Osteocyte (in vitro differentiated cells): Measurements from ENCODE around the gene P3H4. TPM values are rescaled to one million over a fixed set of nuclear protein-coding genes. Genes with fewer than 3 reads are reported as not detected.
"Not testable (repeated sequence)": the region's sequence is repeated elsewhere in the genome, so short reads cannot be mapped to it uniquely, and the experiment has no call there.

Experiments
- DNase-seq: peaks from one replicate; pipeline ENCODE4 v3.0.0; 2021; ENCODE audit warnings: mixed read lengths; ENCODE audit not compliant: unreplicated experiment; ENCODE audit errors: extremely low spot score
- H3K27ac Mint-ChIP-seq: one replicate; pipeline ENCODE4 v1.8.0; 2021; ENCODE audit warnings: mild to moderate bottlenecking, mixed read lengths; ENCODE audit not compliant: unreplicated experiment
- H3K27me3 Mint-ChIP-seq: one replicate; pipeline ENCODE4 v1.8.0; 2021; ENCODE audit warnings: mixed read lengths; ENCODE audit not compliant: unreplicated experiment
- H3K36me3 Mint-ChIP-seq: one replicate; pipeline ENCODE4 v1.8.0; 2021; ENCODE audit warnings: mixed read lengths; ENCODE audit not compliant: unreplicated experiment
- H3K4me1 Mint-ChIP-seq: one replicate; pipeline ENCODE4 v1.8.0; 2021; ENCODE audit warnings: mixed read lengths; ENCODE audit not compliant: unreplicated experiment
- H3K4me3 Mint-ChIP-seq: one replicate; pipeline ENCODE4 v1.8.0; 2021; ENCODE audit warnings: mild to moderate bottlenecking, moderate library complexity, mixed read lengths; ENCODE audit not compliant: unreplicated experiment
- H3K9me3 Mint-ChIP-seq: one replicate; pipeline ENCODE4 v1.8.0; 2021; ENCODE audit warnings: mixed read lengths; ENCODE audit not compliant: unreplicated experiment
- CTCF ChIP-seq: fragments of 200-600 bp; sonication (generic); IDR thresholded peaks from 2 replicates; pipeline ENCODE4 v1.5.0; 2021; ENCODE audit warnings: antibody characterized with exemption, mild to moderate bottlenecking, moderate library complexity
- total RNA-seq: library from RNA; stranded (reverse); gene quantifications from 2 replicates; pipeline ENCODE4 v1.2.1, GENCODE V29; 2021

Gene P3H4
- total RNA-seq, 1 donor from 2014 or later = 67.8 TPM

DNA sequence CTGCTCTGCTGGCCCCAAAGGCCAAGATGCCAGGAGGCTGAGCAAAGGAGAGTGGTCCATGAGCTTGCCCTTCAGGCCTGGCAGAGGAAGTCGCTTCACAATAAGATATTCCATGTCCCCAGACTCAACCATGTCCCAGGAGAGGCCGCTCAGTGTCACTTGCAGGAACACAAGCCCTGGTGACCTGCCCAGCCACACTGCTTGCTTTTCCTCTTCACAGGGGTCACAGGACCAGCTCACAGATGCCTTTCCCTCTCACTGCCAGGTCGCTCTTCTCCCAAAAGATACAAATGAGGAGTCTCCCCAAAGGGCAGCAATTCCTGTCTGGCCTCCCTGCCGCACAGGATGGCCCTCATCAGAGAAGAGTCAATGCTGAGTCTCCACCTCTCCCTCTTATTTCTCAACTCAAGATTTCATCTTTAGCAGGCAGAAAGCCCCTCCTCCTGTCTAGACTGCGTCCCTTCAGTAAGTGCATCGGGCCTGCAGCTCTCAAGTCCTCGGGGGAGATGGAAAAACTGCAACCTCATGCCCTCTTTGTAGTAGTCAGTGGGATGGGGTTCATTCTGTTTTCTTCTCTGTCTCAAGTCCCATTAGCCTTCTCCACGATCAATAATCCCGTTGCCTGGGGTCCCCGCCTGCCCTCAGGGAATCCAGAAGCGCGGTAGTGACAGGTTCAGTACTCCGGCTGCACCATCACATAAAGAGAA, 30.2 kb downstream of the P3H4 start:
- H3K4me3 Mint-ChIP-seq = no peak overlapping the region
- no peaks in the 10 kb centered on the region for H3K36me3 Mint-ChIP-seq
- H3K9me3 Mint-ChIP-seq = no peaks in the 10 kb centered on the region
- no peak for DNase-seq
- no peak for TF ChIP-seq CTCF
- H3K27me3 Mint-ChIP-seq = no peaks in the 10 kb centered on the region
- H3K4me1 Mint-ChIP-seq = peaks cover 60% of the 10 kb centered on the region
- no peak overlapping the region for H3K27ac Mint-ChIP-seq

- DNase-seq = no peak
- Mint-ChIP-seq H3K27me3 (no peaks in the 10 kb centered on the region), H3K9me3 (no peaks in the 10 kb centered on the region), H3K4me3 (no peak overlapping the region), H3K36me3 (peaks cover 3% of the 10 kb centered on the region), H3K4me1 (peaks cover 70% of the 10 kb centered on the region), H3K27ac (no peak overlapping the region)
- TF ChIP-seq CTCF = no peak
Observed at GRCh38 chr17:41779954-41780353, 31.8 kb downstream of the P3H4 start.

GRCh38 chr17:41777574-41778188, 34.1 kb downstream of the P3H4 start:
- TF ChIP-seq CTCF = no peak
- Mint-ChIP-seq H3K36me3 (peaks cover 4% of the 10 kb centered on the region), H3K4me3 (no peak overlapping the region), H3K27ac (peak overlapping the region; percentile 93), H3K27me3 (no peaks in the 10 kb centered on the region), H3K4me1 (peaks cover 76% of the 10 kb centered on the region), H3K9me3 (no peaks in the 10 kb centered on the region)
- peak; percentile 92 for DNase-seq

GRCh38 chr17:41777157-41777573, 34.6 kb downstream of the P3H4 start:
- H3K27me3 Mint-ChIP-seq = no peaks in the 10 kb centered on the region
- peak overlapping the region; percentile 93 for H3K27ac Mint-ChIP-seq
- peaks cover 4% of the 10 kb centered on the region for H3K36me3 Mint-ChIP-seq
- peak; percentile 38 for TF ChIP-seq CTCF
- H3K4me1 Mint-ChIP-seq = peaks cover 73% of the 10 kb centered on the region
- H3K4me3 Mint-ChIP-seq = no peak overlapping the region
- no peak for DNase-seq
- no peaks in the 10 kb centered on the region for H3K9me3 Mint-ChIP-seq

DNA sequence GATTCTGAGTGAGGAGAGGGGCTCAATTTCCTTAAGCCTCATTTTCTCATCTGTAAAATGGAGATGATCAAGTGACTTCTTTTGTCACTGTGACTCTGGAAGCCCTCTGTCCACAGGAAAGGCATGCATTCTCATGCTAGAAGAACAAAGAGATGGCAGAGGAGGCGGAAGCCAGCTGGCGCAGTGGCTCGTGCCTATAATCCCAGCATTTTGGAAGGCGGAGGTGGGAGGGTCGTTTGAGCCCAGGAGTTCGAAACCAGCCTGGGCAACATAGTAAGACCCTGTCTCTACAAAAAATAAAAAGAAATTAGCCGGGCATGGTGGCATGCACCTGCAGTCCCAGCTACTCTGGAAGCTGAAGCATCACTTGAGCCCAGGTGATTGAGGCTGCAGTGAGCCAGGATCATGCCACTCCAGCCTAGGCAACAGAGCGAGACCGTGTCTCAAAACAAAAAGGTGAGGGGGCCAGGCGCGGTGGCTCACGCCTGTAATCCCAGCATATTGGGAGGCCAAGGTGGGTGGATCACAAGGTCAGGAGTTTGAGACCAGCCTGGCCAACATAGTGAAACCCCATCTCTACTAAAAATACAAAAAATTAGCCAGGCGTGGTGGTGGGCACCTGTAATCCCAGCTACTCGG, 35.4 kb downstream of the P3H4 start:
- not testable (repeated sequence) for DNase-seq, H3K27me3 Mint-ChIP-seq, H3K9me3 Mint-ChIP-seq, H3K4me3 Mint-ChIP-seq, H3K36me3 Mint-ChIP-seq
- peaks cover 65% of the 10 kb centered on the region for H3K4me1 Mint-ChIP-seq
- peak overlapping the region; percentile 44 for H3K27ac Mint-ChIP-seq
